GM21723 (cell line): ENCODE results near the gene PATJ.
"Not testable (repeated sequence)": the region's sequence is repeated elsewhere in the genome, so short reads cannot be mapped to it uniquely, and the experiment has no call there.

Experiments
- ATAC-seq: cut with Tn5 transposase; IDR thresholded peaks from one replicate; pipeline ENCODE4 v1.9.1; 2021; ENCODE audit warnings: mild to moderate bottlenecking, moderate library complexity; ENCODE audit not compliant: unreplicated experiment

Gene PATJ

GRCh38 chr1:61741711-61742619 lies at the start of gene PATJ:
Gene PATJ, plus strand, starts transcription at chr1:61742480. Its CDS starts 20,413 bp downstream, at chr1:61762893.
- ATAC-seq: peak; percentile 91

GRCh38 chr1:61699911-61700851 lies 42.1 kb upstream of the PATJ start:
- ATAC-seq: no peak

GRCh38 chr1:61708953-61709907 lies 33.0 kb upstream of the PATJ start:
- ATAC-seq: no peak

GRCh38 chr1:61709908-61710289 lies 32.4 kb upstream of the PATJ start:
- ATAC-seq: no peak

GRCh38 chr1:61711257-61711656 lies 31.0 kb upstream of the PATJ start:
- ATAC-seq: not testable (repeated sequence)

GRCh38 chr1:61711969-61712368 lies 30.3 kb upstream of the PATJ start:
- ATAC-seq: no peak

- not testable (repeated sequence) for ATAC-seq
These were observed 23.1 kb upstream of the PATJ start for GRCh38 chr1:61718996-61719663.

GRCh38 chr1:61724506-61724812 lies 17.8 kb upstream of the PATJ start:
- ATAC-seq: peak; percentile 4

GRCh38 chr1:61724813-61725694 lies 17.2 kb upstream of the PATJ start, which contains the start of gene TM2D1:
Gene TM2D1, minus strand, starts transcription at chr1:61725141. Its CDS starts 21 bp downstream, at chr1:61725120.
- peak; percentile 100 for ATAC-seq

- no peak for ATAC-seq
These were observed 14.7 kb upstream of the PATJ start for GRCh38 chr1:61727544-61727943.

- ATAC-seq: not testable (repeated sequence)
These were observed 11.6 kb upstream of the PATJ start for GRCh38 chr1:61730679-61731078.

- ATAC-seq: no peak
These were observed 9.6 kb upstream of the PATJ start for GRCh38 chr1:61732726-61733125.

GRCh38 chr1:61740751-61741700 lies 1.3 kb upstream of the PATJ start:
- ATAC-seq: no peak

GRCh38 chr1:61742620-61743430 lies 545 bp downstream of the PATJ start:
- peak; percentile 69 for ATAC-seq

GRCh38 chr1:61743431-61743705 lies 1.1 kb downstream of the PATJ start:
- ATAC-seq: no peak

GRCh38 chr1:61743716-61744580 lies 1.7 kb downstream of the PATJ start:
- ATAC-seq: no peak
